Tibial artery (tissue), 4 donors: Measurements from ENCODE around the gene PLXNA2.

Experiments
- DNase-seq, 2 donors: peaks; one replicate each; pipeline ENCODE4 v3.0.0-alpha.2; 2019
- H3K27ac ChIP-seq, 2 donors: fragments of 200-600 bp; sonication (generic) in 1 of 2; 1 replicate in 1 of 2; 2 replicates in 1 of 2; pipeline ENCODE4 v1.5.1; 2018 to 2019; ENCODE audit warnings: mild to moderate bottlenecking in 1 of 2
- H3K27me3 ChIP-seq, 2 donors: fragments of 200-600 bp; sonication (generic) in 1 of 2; one replicate each; pipeline versions ENCODE4 v1.5.1 to v1.6.0; 2016 to 2019
- H3K36me3 ChIP-seq, 3 donors: fragments of 200-600 bp; sonication (generic) in 2 of 3; one replicate each; pipeline ENCODE4 v1.5.1; 2016 to 2019; ENCODE audit warnings: mild to moderate bottlenecking in 2 of 3
- H3K4me1 ChIP-seq, 4 donors: fragments of 200-600 bp; sonication (generic) in 2 of 4; 1 replicate in 3 of 4; 2 replicates in 1 of 4; pipeline ENCODE4 v1.5.1; 2016 to 2019
- H3K4me3 ChIP-seq, 2 donors: fragments of 200-600 bp; sonication (generic) in 1 of 2; 1 replicate in 1 of 2; 2 replicates in 1 of 2; pipeline ENCODE4 v1.5.1; 2018 to 2019; ENCODE audit warnings: mild to moderate bottlenecking in 2 of 2
- H3K9me3 ChIP-seq, 3 donors: fragments of 200-600 bp; sonication (generic) in 1 of 3; one replicate each; pipeline ENCODE4 v1.5.1; 2016 to 2019
- CTCF ChIP-seq, 2 experiments: fragments of 200-600 bp in 1 of 2; fragments of 450-650 bp in 1 of 2; IDR thresholded peaks; one replicate each; pipeline ENCODE4 v1.5.1; 2017 to 2019; ENCODE audit warnings: antibody characterized with exemption in 2 of 2, mild to moderate bottlenecking in 1 of 2, moderate library complexity in 1 of 2
- intact Hi-C: fragments of 100-400 bp; cut with DNase I; formaldehyde crosslinking; loops from one replicate; pipeline ENCODE4 v1.15.0; 2023; ENCODE audit warnings: low total_unique reads

PLXNA2 gene

GRCh38 chr1:208142590-208143382 lies 101.4 kb downstream of the PLXNA2 start:
- no peak overlapping the region for H3K4me3 ChIP-seq
- intact Hi-C loops = no loop called here
- no peaks in the 10 kb centered on the region for H3K9me3 ChIP-seq
- H3K27me3 ChIP-seq = no peaks in the 10 kb centered on the region
- no peak for TF ChIP-seq CTCF (IDR thresholded peaks at IDR 0.05)
- peaks cover 0 to 41% (median 23%) of the 10 kb centered on the region in 4 donors for H3K4me1 ChIP-seq
- peak in 1 of 2 donors; percentile 59 for DNase-seq
- H3K36me3 ChIP-seq = peaks cover 6 to 13% (median 9%) of the 10 kb centered on the region in 3 donors
- H3K27ac ChIP-seq = peak overlapping the region; percentile 53 to 54

- H3K27ac ChIP-seq = peak overlapping the region; percentile 53 to 54
- intact Hi-C loops = no loop called here
- peak in 1 of 2 donors; percentile 57 for DNase-seq
- no peaks in the 10 kb centered on the region for H3K9me3 ChIP-seq
- H3K4me3 ChIP-seq = no peak overlapping the region
- H3K4me1 ChIP-seq = peaks cover 0 to 48% (median 27%) of the 10 kb centered on the region in 4 donors
- no peaks in the 10 kb centered on the region for H3K27me3 ChIP-seq
- peaks cover 6 to 13% (median 9%) of the 10 kb centered on the region in 3 donors for H3K36me3 ChIP-seq
- TF ChIP-seq CTCF (IDR thresholded peaks at IDR 0.05) = no peak
Measured at GRCh38 chr1:208141610-208142192, 102.5 kb downstream of the PLXNA2 start.

- Histone ChIP-seq H3K4me1 (peaks cover 0 to 56% (median 37%) of the 10 kb centered on the region in 4 donors), H3K4me3 (no peak overlapping the region), H3K36me3 (peaks cover 6 to 13% (median 9%) of the 10 kb centered on the region in 3 donors), H3K27me3 (no peaks in the 10 kb centered on the region), H3K9me3 (no peaks in the 10 kb centered on the region), H3K27ac (no peak overlapping the region)
- intact Hi-C loops = no loop called here
- no peak for DNase-seq
- no peak for TF ChIP-seq CTCF (IDR thresholded peaks at IDR 0.05)
Measured at GRCh38 chr1:208139434-208140045, 104.6 kb downstream of the PLXNA2 start.

- no peak for DNase-seq
- Histone ChIP-seq H3K4me1 (peaks cover 0 to 52% (median 40%) of the 10 kb centered on the region in 4 donors), H3K4me3 (no peak overlapping the region), H3K36me3 (peaks cover 6 to 13% (median 9%) of the 10 kb centered on the region in 3 donors), H3K27me3 (no peaks in the 10 kb centered on the region), H3K27ac (peak overlapping the region; percentile 54 to 60), H3K9me3 (no peaks in the 10 kb centered on the region)
- TF ChIP-seq CTCF (IDR thresholded peaks at IDR 0.05) = no peak
- intact Hi-C loops = no loop called here
Measured at GRCh38 chr1:208137193-208137592, 107.0 kb downstream of the PLXNA2 start.

GRCh38 chr1:208136459-208137182 lies 107.6 kb downstream of the PLXNA2 start:
- Histone ChIP-seq H3K4me1 (peaks cover 0 to 51% (median 38%) of the 10 kb centered on the region in 4 donors), H3K27me3 (no peaks in the 10 kb centered on the region), H3K9me3 (no peaks in the 10 kb centered on the region), H3K36me3 (peaks cover 6 to 13% (median 9%) of the 10 kb centered on the region in 3 donors), H3K4me3 (no peak overlapping the region), H3K27ac (peak overlapping the region; percentile 54 to 60)
- intact Hi-C loops = no loop called here
- TF ChIP-seq CTCF (IDR thresholded peaks at IDR 0.05) = no peak
- DNase-seq = no peak
